Ramos (cell line): ENCODE data around the gene LMF1.
"Not testable (repeated sequence)": the region's sequence is repeated elsewhere in the genome, so short reads cannot be mapped to it uniquely, and the experiment has no call there.

Source experiments
- in situ Hi-C: fragments of 300-500 bp; cut with MboI; formaldehyde crosslinking; loops from one replicate; pipeline ENCODE4 v1.14.3; 2022; ENCODE audit warnings: low sequenced_read_pairs; ENCODE audit not compliant: unreplicated experiment

The LMF1 gene

GRCh38 chr16:886802-887731, 83.7 kb downstream of the LMF1 start:
- in situ Hi-C loops = no loop called here

GRCh38 chr16:886084-886543, 84.7 kb downstream of the LMF1 start:
- in situ Hi-C loops = no loop called here

- in situ Hi-C loops = no loop called here
Measured at GRCh38 chr16:885391-885790, 85.4 kb downstream of the LMF1 start.

GRCh38 chr16:884232-884631, 86.6 kb downstream of the LMF1 start:
- in situ Hi-C loops = no loop called here

GRCh38 chr16:883781-884180, 87.0 kb downstream of the LMF1 start:
- in situ Hi-C loops = no loop called here

GRCh38 chr16:883340-883739, 87.4 kb downstream of the LMF1 start:
- in situ Hi-C loops = no loop called here

- in situ Hi-C loops = not testable (repeated sequence)
Measured at GRCh38 chr16:882671-883070, 88.1 kb downstream of the LMF1 start.

- in situ Hi-C loops = no loop called here
Measured at GRCh38 chr16:882256-882655, 88.5 kb downstream of the LMF1 start.

GRCh38 chr16:881219-882097, 89.3 kb downstream of the LMF1 start:
- in situ Hi-C loops = no loop called here

- in situ Hi-C loops = no loop called here
Measured at GRCh38 chr16:880471-881171, 90.2 kb downstream of the LMF1 start.

GRCh38 chr16:879986-880385, 90.8 kb downstream of the LMF1 start:
- in situ Hi-C loops = no loop called here

- in situ Hi-C loops = no loop called here
Measured at GRCh38 chr16:879461-879861, 91.3 kb downstream of the LMF1 start.

- in situ Hi-C loops = no loop called here
Measured at GRCh38 chr16:878886-879285, 91.9 kb downstream of the LMF1 start.

- in situ Hi-C loops = no loop called here
Measured at GRCh38 chr16:878072-878784, 92.6 kb downstream of the LMF1 start.

GRCh38 chr16:877242-878071, 93.3 kb downstream of the LMF1 start:
- in situ Hi-C loops = no loop called here

- in situ Hi-C loops = no loop called here
Measured at GRCh38 chr16:876523-877241, 94.1 kb downstream of the LMF1 start.

- in situ Hi-C loops = no loop called here
Measured at GRCh38 chr16:876041-876335, 94.8 kb downstream of the LMF1 start.

GRCh38 chr16:875182-876040, 95.4 kb downstream of the LMF1 start:
- in situ Hi-C loops = no loop called here
